Mesothelial cell of epicardium (in vitro differentiated cells): ENCODE data around the gene TSPEAR. TPM values are rescaled to one million over a fixed set of nuclear protein-coding genes. Genes with fewer than 3 reads are reported as not detected.
A peak's percentile ranks its signal among the peaks of the same experiment; 100 is the strongest.

Source experiments
- DNase-seq, 2 experiments: peaks; one replicate each; pipeline ENCODE4 v3.0.0; 2021; ENCODE audit warnings: low spot score in 2 of 2; ENCODE audit not compliant: unreplicated experiment in 2 of 2
- H3K27ac Mint-ChIP-seq: 2 replicates; pipeline ENCODE4 v1.8.0; 2021; ENCODE audit warnings: mixed read lengths
- H3K27me3 Mint-ChIP-seq: 2 replicates; pipeline ENCODE4 v1.8.0; 2021; ENCODE audit warnings: low read depth, mixed read lengths
- H3K36me3 Mint-ChIP-seq: 2 replicates; pipeline ENCODE4 v1.8.0; 2021; ENCODE audit warnings: mixed read lengths
- H3K4me1 Mint-ChIP-seq: 2 replicates; pipeline ENCODE4 v1.8.0; 2021; ENCODE audit warnings: mixed read lengths
- H3K4me3 Mint-ChIP-seq: 2 replicates; pipeline ENCODE4 v1.8.0; 2021; ENCODE audit warnings: mild to moderate bottlenecking, moderate library complexity, mixed read lengths
- H3K9me3 Mint-ChIP-seq: 2 replicates; pipeline ENCODE4 v1.8.0; 2021; ENCODE audit warnings: mixed read lengths
- total RNA-seq: library from RNA; stranded (reverse); gene quantifications from 3 replicates; pipeline ENCODE4 v1.2.1, GENCODE V29; 2021
- TF ChIP-seq, protein P1 (sequence below): fragments of 200-600 bp; sonication (generic); IDR thresholded peaks from one replicate; pipeline ENCODE4 v1.5.0; 2021; ENCODE audit warnings: antibody characterized with exemption; ENCODE audit not compliant: unreplicated experiment

TSPEAR gene
- total RNA-seq, 1 donor from 2014 or later: 0.11 TPM

DNA sequence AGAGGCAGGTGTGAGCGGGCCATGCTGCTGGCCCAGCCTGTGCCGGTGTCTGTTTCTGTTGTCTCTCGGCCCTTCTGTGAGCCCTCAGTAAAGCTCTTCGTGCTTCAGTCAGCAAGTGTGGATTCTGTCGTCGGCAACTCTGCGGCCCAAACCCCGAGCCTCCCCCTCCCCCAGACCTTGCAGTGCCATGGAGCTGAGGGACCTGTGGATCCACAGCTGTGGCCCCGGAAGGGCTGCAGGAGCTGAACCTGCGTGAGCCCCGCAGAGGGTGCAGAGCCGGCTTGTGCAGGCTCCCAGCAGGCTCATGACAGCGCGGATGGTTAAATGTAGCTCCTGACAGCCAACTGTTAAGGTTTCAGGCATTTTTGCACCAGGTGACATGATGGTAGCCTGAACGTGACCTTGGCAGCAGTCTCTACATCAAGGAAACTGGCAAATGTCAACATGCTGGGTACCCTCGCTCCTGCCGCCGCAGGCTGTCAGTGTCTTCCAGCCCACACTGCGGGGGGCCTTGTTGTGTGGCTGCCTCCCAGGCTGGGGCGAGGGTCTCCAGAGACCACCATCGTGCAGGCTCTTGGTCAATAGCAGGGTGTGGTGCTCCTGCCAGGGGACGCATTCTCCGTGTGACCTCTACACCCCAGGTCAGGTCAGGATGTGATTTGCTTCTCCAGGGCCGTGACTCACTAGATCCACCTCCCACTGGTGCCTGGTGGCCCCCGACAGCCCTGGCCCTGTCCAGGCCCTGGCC lies 249.1 kb downstream of the TSPEAR start:
- Mint-ChIP-seq H3K4me1 (no peaks in the 10 kb centered on the region), H3K27ac (no peak overlapping the region), H3K4me3 (no peak overlapping the region), H3K27me3 (no peaks in the 10 kb centered on the region), H3K9me3 (no peaks in the 10 kb centered on the region), H3K36me3 (peaks cover 2% of the 10 kb centered on the region)
- TF ChIP-seq, protein P1, sequence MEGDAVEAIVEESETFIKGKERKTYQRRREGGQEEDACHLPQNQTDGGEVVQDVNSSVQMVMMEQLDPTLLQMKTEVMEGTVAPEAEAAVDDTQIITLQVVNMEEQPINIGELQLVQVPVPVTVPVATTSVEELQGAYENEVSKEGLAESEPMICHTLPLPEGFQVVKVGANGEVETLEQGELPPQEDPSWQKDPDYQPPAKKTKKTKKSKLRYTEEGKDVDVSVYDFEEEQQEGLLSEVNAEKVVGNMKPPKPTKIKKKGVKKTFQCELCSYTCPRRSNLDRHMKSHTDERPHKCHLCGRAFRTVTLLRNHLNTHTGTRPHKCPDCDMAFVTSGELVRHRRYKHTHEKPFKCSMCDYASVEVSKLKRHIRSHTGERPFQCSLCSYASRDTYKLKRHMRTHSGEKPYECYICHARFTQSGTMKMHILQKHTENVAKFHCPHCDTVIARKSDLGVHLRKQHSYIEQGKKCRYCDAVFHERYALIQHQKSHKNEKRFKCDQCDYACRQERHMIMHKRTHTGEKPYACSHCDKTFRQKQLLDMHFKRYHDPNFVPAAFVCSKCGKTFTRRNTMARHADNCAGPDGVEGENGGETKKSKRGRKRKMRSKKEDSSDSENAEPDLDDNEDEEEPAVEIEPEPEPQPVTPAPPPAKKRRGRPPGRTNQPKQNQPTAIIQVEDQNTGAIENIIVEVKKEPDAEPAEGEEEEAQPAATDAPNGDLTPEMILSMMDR: no peak
- no peak for DNase-seq

DNA sequence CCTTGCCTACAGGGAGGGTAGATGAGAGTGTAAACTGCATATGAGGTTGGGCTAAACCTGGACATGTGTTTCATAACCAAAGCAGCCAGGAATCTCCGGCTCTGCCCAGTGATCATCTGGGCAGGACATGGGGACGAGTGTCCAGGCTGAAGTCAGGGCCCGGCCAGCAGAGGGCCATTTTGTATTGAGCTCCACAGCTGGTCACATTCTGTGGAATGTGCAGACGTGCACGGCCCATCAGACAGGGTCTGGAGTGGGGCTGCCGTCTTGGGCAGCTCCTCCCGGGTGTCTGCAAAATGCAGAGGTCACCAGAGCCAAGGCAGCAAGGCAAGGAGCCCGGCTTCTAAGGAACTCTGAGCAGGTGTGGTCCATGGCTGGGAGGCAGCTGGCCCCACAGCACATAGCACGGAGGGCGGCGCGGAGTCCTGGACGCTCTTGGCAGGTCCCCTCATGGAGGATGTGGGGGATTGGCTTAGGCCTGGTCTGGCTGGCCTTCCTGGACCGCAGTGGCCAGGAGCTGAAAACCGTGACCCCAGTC lies 249.8 kb downstream of the TSPEAR start:
- H3K27ac Mint-ChIP-seq: no peak overlapping the region
- H3K36me3 Mint-ChIP-seq: peaks cover 2% of the 10 kb centered on the region
- TF ChIP-seq, protein P1: no peak
- no peaks in the 10 kb centered on the region for H3K27me3 Mint-ChIP-seq
- DNase-seq: peak in 1 of 2 experiments; percentile 33
- H3K4me3 Mint-ChIP-seq: no peak overlapping the region
- no peaks in the 10 kb centered on the region for H3K4me1 Mint-ChIP-seq
- H3K9me3 Mint-ChIP-seq: no peaks in the 10 kb centered on the region

DNA sequence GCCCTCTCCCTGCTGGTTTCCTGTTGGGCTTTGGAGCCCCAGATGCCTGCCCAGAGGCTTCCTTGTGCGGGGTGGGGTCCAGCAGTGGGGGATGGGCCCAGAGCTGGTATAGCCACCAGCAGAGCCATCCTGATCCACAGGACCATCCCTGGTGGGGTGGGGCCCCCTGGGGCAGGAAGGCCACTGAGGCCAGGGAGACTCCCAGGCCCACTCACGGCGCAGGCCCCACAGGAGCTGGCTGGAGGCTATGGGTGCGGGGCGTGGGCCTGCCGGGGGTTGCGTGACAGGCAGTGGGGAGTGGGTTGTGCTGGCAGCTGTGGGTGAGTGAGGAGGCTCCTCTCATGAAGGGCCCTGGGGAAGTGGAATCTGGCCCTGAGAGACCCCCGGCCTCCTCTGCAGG lies 250.4 kb downstream of the TSPEAR start:
- Mint-ChIP-seq H3K4me3 (no peak overlapping the region), H3K36me3 (peaks cover 2% of the 10 kb centered on the region), H3K9me3 (no peaks in the 10 kb centered on the region), H3K27me3 (no peaks in the 10 kb centered on the region), H3K27ac (no peak overlapping the region), H3K4me1 (no peaks in the 10 kb centered on the region)
- TF ChIP-seq, protein P1: no peak
- peak in 1 of 2 experiments; percentile 37 for DNase-seq

DNA sequence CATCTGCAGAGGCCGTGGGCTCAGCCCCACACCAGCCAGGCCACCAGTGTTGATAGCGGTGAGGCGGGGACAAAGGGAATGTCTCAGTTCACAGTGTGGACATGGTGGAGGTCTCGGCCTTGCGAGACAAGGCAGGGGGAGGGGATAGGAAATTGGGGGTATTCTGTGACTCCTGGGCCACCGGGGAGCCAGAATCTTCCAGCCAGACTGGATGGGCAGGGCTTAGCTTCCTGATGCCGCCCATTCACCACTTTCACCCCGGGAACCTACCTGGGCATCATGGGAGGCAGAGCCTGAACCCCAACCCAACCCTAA lies 251.0 kb downstream of the TSPEAR start:
- peaks cover 2% of the 10 kb centered on the region for H3K36me3 Mint-ChIP-seq

DNA sequence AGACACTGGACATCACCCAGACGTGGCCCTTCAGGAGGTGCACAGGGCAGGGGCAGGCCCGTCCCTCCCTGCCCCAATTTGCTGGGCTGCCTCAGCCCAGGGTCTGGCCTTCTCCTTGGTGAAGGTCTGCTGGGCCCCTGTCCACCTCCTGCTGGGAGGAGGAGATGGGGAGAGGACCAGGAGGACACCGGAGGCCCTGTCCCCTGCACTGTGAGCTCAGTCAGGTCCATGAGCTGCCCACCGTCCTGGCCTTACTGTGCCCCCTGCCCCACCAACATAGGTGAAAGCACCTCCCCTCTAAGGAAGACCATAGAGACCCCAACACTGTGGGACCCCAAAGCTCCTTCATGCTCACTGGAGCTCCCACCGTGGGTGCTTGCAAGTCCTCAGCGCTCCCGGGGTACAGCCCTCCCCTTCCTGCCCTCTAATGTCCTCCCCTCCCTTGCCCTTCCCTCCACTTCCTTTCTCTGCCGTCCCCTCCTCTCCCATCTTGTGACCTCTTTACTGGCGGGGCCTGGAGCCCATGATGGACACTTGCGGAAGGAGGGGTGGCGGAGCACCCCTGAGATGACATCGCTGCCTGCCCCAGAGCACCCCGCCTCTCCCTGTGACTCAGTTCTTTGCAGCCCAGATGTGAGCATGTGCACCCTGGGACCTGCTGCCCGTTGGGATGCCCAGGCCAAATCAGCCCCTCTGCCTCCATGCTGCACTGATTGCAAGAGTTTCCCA lies 251.5 kb downstream of the TSPEAR start:
- Mint-ChIP-seq H3K27ac (no peak overlapping the region), H3K9me3 (no peaks in the 10 kb centered on the region), H3K36me3 (peaks cover 2% of the 10 kb centered on the region), H3K4me1 (no peaks in the 10 kb centered on the region), H3K4me3 (no peak overlapping the region), H3K27me3 (no peaks in the 10 kb centered on the region)
- TF ChIP-seq, protein P1: no peak
- no peak for DNase-seq

More for the DNA sequence above, 251.0 kb downstream of the TSPEAR start:
- Mint-ChIP-seq H3K9me3 (no peaks in the 10 kb centered on the region), H3K27ac (no peak overlapping the region), H3K4me1 (no peaks in the 10 kb centered on the region), H3K27me3 (no peaks in the 10 kb centered on the region), H3K4me3 (no peak overlapping the region)
- TF ChIP-seq, protein P1: no peak
- no peak for DNase-seq
